Nephron (organoid): ENCODE measurements around the gene SIGLEC12.
"Not testable (repeated sequence)": the region's sequence is repeated elsewhere in the genome, so short reads cannot be mapped to it uniquely, and the experiment has no call there.

Experiments used
- H3K27ac Mint-ChIP-seq, 3 experiments: 2 replicates each; pipeline ENCODE4 v1.8.0; 2020; ENCODE audit warnings: mixed read lengths in 3 of 3, mild to moderate bottlenecking in 2 of 3, moderate library complexity in 1 of 3
- H3K27me3 Mint-ChIP-seq: 2 replicates; pipeline ENCODE4 v1.8.0; 2021; ENCODE audit warnings: low read depth, mild to moderate bottlenecking, moderate library complexity, mixed read lengths
- H3K36me3 Mint-ChIP-seq: 2 replicates; pipeline ENCODE4 v1.8.0; 2020; ENCODE audit warnings: low read depth, mixed read lengths
- H3K4me1 Mint-ChIP-seq: 2 replicates; pipeline ENCODE4 v1.8.0; 2020; ENCODE audit warnings: mixed read lengths
- H3K4me3 Mint-ChIP-seq, 3 experiments: 2 replicates each; pipeline ENCODE4 v1.8.0; 2020; ENCODE audit warnings: mild to moderate bottlenecking in 3 of 3, mixed read lengths in 3 of 3, moderate library complexity in 2 of 3
- H3K9me3 Mint-ChIP-seq: 2 replicates; pipeline ENCODE4 v1.8.0; 2020; ENCODE audit warnings: mixed read lengths
- CTCF ChIP-seq, 3 experiments: fragments of 200-600 bp; sonication (generic); IDR thresholded peaks; one replicate each; pipeline ENCODE4 v1.5.0; 2021; ENCODE audit warnings: antibody characterized with exemption in 3 of 3; ENCODE audit not compliant: unreplicated experiment in 3 of 3

The SIGLEC12 gene

DNA sequence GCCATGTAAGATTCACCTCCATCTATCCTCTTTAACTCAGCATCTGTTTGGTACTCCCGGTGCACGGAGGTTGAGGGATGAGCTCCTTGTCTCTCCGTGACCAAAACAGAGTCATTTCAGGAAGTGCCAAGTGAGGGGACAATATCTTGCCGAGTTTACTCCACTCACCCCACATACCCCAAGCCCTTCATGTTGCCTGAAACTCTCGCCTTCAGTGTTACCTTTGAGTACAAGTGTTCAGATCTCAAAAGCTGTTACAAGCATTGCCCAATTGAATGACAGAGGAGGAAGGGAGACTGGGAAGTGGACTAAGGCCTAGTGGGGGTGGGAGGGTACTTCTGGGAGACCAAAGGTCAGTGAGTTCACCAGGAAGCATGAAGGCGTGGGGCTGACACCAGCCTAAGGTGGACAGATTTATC, 6.0 kb upstream of the SIGLEC12 start:
- H3K27ac Mint-ChIP-seq: no peak overlapping the region
- no peak for TF ChIP-seq CTCF (IDR thresholded peaks at IDR 0.05; ENCODE audit: unreplicated experiment in 3 of 3)
- no peaks in the 10 kb centered on the region for H3K36me3 Mint-ChIP-seq
- peaks cover 6% of the 10 kb centered on the region for H3K27me3 Mint-ChIP-seq
- peaks cover 7% of the 10 kb centered on the region for H3K9me3 Mint-ChIP-seq
- no peak overlapping the region for H3K4me3 Mint-ChIP-seq
- no peaks in the 10 kb centered on the region for H3K4me1 Mint-ChIP-seq

GRCh38 chr19:51507192-51507591, 5.6 kb upstream of the SIGLEC12 start:
- no peak for TF ChIP-seq CTCF (IDR thresholded peaks at IDR 0.05; ENCODE audit: unreplicated experiment in 3 of 3)
- Mint-ChIP-seq H3K9me3 (peaks cover 8% of the 10 kb centered on the region), H3K4me1 (no peaks in the 10 kb centered on the region), H3K36me3 (no peaks in the 10 kb centered on the region), H3K27ac (no peak overlapping the region), H3K4me3 (no peak overlapping the region), H3K27me3 (peaks cover 6% of the 10 kb centered on the region)

DNA sequence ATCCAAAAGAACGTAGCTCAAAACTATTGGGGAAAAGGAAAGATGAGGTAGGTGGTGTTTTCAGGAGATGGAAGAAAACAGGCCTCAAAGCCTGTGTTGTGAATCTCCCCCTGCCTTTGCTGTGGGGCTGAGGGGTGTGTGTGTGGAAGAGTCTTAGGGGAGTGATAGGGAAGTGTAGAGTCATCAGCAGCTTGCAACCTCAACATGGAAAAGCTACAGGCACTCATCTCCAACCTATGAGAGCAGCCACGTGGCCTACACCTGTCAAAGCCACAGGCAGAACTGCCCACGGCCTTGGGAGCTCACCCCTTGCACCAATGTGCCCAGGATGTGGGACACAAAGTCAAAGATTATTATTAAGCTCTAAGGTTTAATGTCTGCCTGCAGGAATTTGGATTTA, 4.3 kb upstream of the SIGLEC12 start:
- Mint-ChIP-seq H3K4me1 (no peaks in the 10 kb centered on the region), H3K4me3 (no peak overlapping the region), H3K27ac (no peak overlapping the region), H3K9me3 (peaks cover 14% of the 10 kb centered on the region), H3K36me3 (no peaks in the 10 kb centered on the region), H3K27me3 (peaks cover 6% of the 10 kb centered on the region)
- TF ChIP-seq CTCF (IDR thresholded peaks at IDR 0.05; ENCODE audit: unreplicated experiment in 3 of 3): no peak

GRCh38 chr19:51503896-51504295, 2.3 kb upstream of the SIGLEC12 start:
- TF ChIP-seq CTCF (IDR thresholded peaks at IDR 0.05; ENCODE audit: unreplicated experiment in 3 of 3): no peak

GRCh38 chr19:51503286-51503817, 1.8 kb upstream of the SIGLEC12 start:
- no peak for TF ChIP-seq CTCF (IDR thresholded peaks at IDR 0.05; ENCODE audit: unreplicated experiment in 3 of 3)
- Mint-ChIP-seq H3K4me3 (no peak overlapping the region), H3K4me1 (no peaks in the 10 kb centered on the region), H3K27me3 (peaks cover 3% of the 10 kb centered on the region), H3K36me3 (no peaks in the 10 kb centered on the region), H3K9me3 (peaks cover 16% of the 10 kb centered on the region), H3K27ac (no peak overlapping the region)

More at GRCh38 chr19:51503896-51504295, 2.3 kb upstream of the SIGLEC12 start:
- no peaks in the 10 kb centered on the region for H3K4me1 Mint-ChIP-seq
- H3K27ac Mint-ChIP-seq: no peak overlapping the region
- H3K27me3 Mint-ChIP-seq: peaks cover 3% of the 10 kb centered on the region
- peaks cover 11% of the 10 kb centered on the region for H3K9me3 Mint-ChIP-seq
- no peak overlapping the region for H3K4me3 Mint-ChIP-seq
- H3K36me3 Mint-ChIP-seq: no peaks in the 10 kb centered on the region

- not testable (repeated sequence) for H3K4me3 Mint-ChIP-seq, H3K27me3 Mint-ChIP-seq, H3K4me1 Mint-ChIP-seq, H3K27ac Mint-ChIP-seq, H3K36me3 Mint-ChIP-seq
- H3K9me3 Mint-ChIP-seq: peaks cover 20% of the 10 kb centered on the region
Measured at GRCh38 chr19:51500931-51501330, 669 bp downstream of the SIGLEC12 start.
